ENCODE measurements around the gene SLC29A3. TPM values are rescaled to one million over a fixed set of nuclear protein-coding genes. Genes with fewer than 3 reads are reported as not detected.

SLC29A3 gene
- total RNA-seq, 1 experiment from 2014 or later: 5.9 TPM

GRCh38 chr10:71366690-71367089, 47.6 kb downstream of the SLC29A3 start:
- ChIA-PET POLR2A (interaction anchor here (4.6 kb wide), 1 partner anchor 9 kb away, joined by 22 read pairs; no protein-coding TSS in a partner anchor), CTCF (interaction anchor here (0.7 to 1.4 kb wide), 3 partner anchors 10 to 341 kb away, joined by 3 to 5 read pairs (median 3); no protein-coding TSS in a partner anchor), RAD21 (ENCODE audit: low non-redundant PET in 1 of 2, low total read pairs in 2 of 2, uncharacterized antibody in 2 of 2, unreplicated experiment in 2 of 2) (no interaction called here)
- intact Hi-C loops (cut with micrococcal nuclease): no loop called here
- Histone ChIP-seq H3K9me2 (ENCODE audit: insufficient read depth) (no peaks in the 10 kb centered on the region), H3K9me3 (ENCODE audit: control insufficient read depth in 1 of 2, insufficient read depth in 1 of 2, low read depth in 1 of 2, low read length in 2 of 2) (no peaks in the 10 kb centered on the region), H3K27ac (ENCODE audit: low read depth, low read length) (no peak overlapping the region), H2AFZ (ENCODE audit: low read depth, low read length, poor library complexity, severe bottlenecking) (no peak overlapping the region), H3K79me2 (ENCODE audit: insufficient read depth, low read length) (no peaks in the 10 kb centered on the region), H3K4me3 (replicated peaks in 1 of 2; ENCODE audit: low read depth in 1 of 2, low read length in 2 of 2) (no peak overlapping the region), H3K36me3 (ENCODE audit: control insufficient read depth in 1 of 2, insufficient read depth in 2 of 2, low read length in 2 of 2) (no peaks in the 10 kb centered on the region), H3K27me3 (ENCODE audit: insufficient read depth, low read length) (no peaks in the 10 kb centered on the region), H3K4me2 (ENCODE audit: low read length) (no peak overlapping the region; the same call in 1 of the 2 replicates), H4K20me1 (ENCODE audit: insufficient read depth) (no peaks in the 10 kb centered on the region), H3K9ac (ENCODE audit: low read length) (no peak overlapping the region), H3K4me1 (ENCODE audit: control insufficient read depth in 1 of 2, insufficient read depth in 2 of 2, low read length in 2 of 2) (peaks cover 22 to 40% of the 10 kb centered on the region in 2 experiments)
- DNase-seq (ENCODE audit: low read depth, low spot score) (no peak), ATAC-seq (no peak)
- no TSS peak for BruUV-seq (replicated peaks)
- TF ChIP-seq SRF (IDR thresholded peaks at IDR 0.05; ENCODE audit: low read depth) (no peak), ZFX (IDR thresholded peaks at IDR 0.05) (no peak), YY1 (IDR thresholded peaks at IDR 0.05; ENCODE audit: extremely low read depth, insufficient replicate concordance, low read depth, low read length) (no peak), JUND (IDR thresholded peaks at IDR 0.05) (no peak), ELF1 (IDR thresholded peaks at IDR 0.05; ENCODE audit: borderline replicate concordance, low read depth) (no peak), POLR2AphosphoS5 (IDR thresholded peaks at IDR 0.05; ENCODE audit: low read depth, low read length) (no peak), CTCF (IDR thresholded peaks at IDR 0.05 in 2 of 3, conservative IDR thresholded peaks at IDR 0.05 in 1 of 3; ENCODE audit: borderline replicate concordance in 1 of 3, insufficient read depth in 1 of 3, low read depth in 2 of 3, low read length in 2 of 3) (no peak), CBX3 (IDR thresholded peaks at IDR 0.05; ENCODE audit: low read depth) (no peak), POLR2A (IDR thresholded peaks at IDR 0.05; ENCODE audit: borderline replicate concordance, extremely low read depth, insufficient read depth, insufficient read length) (no peak), SIN3A (IDR thresholded peaks at IDR 0.05; ENCODE audit: low read depth) (no peak), EGR1 (IDR thresholded peaks at IDR 0.05; ENCODE audit: low read depth) (no peak), FOSL1 (IDR thresholded peaks at IDR 0.05; ENCODE audit: low read depth) (no peak), SP1 (IDR thresholded peaks at IDR 0.05; ENCODE audit: low read depth) (no peak), TCF7L2 (IDR thresholded peaks at IDR 0.05; ENCODE audit: borderline replicate concordance, extremely low read depth, insufficient read depth, insufficient read length) (no peak), CEBPB (IDR thresholded peaks at IDR 0.05; ENCODE audit: low read depth) (no peak), EZH2phosphoT487 (IDR thresholded peaks at IDR 0.05; ENCODE audit: borderline replicate concordance) (no peak), EZH2 (IDR thresholded peaks at IDR 0.05) (no peak)
- TF ChIP-seq, protein P1, sequence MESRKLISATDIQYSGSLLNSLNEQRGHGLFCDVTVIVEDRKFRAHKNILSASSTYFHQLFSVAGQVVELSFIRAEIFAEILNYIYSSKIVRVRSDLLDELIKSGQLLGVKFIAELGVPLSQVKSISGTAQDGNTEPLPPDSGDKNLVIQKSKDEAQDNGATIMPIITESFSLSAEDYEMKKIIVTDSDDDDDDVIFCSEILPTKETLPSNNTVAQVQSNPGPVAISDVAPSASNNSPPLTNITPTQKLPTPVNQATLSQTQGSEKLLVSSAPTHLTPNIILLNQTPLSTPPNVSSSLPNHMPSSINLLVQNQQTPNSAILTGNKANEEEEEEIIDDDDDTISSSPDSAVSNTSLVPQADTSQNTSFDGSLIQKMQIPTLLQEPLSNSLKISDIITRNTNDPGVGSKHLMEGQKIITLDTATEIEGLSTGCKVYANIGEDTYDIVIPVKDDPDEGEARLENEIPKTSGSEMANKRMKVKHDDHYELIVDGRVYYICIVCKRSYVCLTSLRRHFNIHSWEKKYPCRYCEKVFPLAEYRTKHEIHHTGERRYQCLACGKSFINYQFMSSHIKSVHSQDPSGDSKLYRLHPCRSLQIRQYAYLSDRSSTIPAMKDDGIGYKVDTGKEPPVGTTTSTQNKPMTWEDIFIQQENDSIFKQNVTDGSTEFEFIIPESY (IDR thresholded peaks at IDR 0.05; ENCODE audit: extremely low read depth, insufficient replicate concordance, low read length): no peak
- TF ChIP-seq, protein P2, sequence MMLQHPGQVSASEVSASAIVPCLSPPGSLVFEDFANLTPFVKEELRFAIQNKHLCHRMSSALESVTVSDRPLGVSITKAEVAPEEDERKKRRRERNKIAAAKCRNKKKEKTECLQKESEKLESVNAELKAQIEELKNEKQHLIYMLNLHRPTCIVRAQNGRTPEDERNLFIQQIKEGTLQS (IDR thresholded peaks at IDR 0.05): no peak
- TF ChIP-seq, protein P3, sequence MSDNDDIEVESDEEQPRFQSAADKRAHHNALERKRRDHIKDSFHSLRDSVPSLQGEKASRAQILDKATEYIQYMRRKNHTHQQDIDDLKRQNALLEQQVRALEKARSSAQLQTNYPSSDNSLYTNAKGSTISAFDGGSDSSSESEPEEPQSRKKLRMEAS (IDR thresholded peaks at IDR 0.05): no peak
